Glomerular visceral epithelial cell (primary cell): ENCODE data around the gene GAS6.
"Not testable (repeated sequence)": the region's sequence is repeated elsewhere in the genome, so short reads cannot be mapped to it uniquely, and the experiment has no call there.

Source experiments
- DNase-seq: peaks from one replicate; pipeline ENCODE4 v3.0.0-alpha.2; 2016; ENCODE audit errors: extremely low spot score

The GAS6 gene

DNA sequence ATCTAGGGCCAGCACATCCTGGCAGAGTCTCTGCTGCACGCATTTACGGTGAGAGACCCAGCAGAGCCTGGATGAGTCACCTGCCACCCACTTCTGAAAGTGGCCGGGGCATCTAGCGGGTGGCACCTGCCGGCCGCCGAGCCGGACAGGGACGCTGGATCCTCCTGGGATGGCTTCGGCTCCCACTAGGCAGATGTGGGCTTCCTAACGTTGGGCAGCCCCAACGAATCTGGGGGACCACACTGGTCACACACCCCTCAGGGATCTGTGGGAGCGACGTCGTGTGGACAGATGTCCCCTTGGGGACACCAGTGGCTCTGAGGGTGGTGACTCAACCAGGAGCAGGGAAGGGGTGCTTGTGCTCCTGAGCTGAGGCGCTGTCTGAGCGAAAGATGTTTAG lies 72.7 kb downstream of the GAS6 start:
- no peak for DNase-seq

- DNase-seq = not testable (repeated sequence)
Observed at GRCh38 chr13:113789931-113790330, 73.9 kb downstream of the GAS6 start.

DNA sequence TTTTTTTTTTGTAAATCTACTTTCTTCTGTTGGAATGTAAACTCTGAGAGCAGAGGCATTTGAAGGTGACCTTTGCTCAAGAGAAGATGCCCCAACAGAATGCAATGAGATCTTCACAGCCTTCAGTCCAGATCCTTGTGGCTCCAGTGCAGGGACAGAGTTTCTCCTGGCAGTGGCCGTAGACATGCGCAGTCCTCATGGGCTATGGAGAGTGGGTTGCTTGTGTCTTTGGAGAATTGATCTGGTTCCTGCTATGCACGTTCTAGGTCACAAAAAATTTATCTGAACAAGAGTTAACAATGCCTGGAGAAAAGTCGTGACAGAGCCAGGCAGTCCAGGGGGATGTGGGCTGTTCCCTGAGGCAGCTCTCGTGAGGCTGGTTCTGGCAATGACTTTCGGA lies 74.7 kb downstream of the GAS6 start:
- no peak for DNase-seq

GRCh38 chr13:113788413-113789135 lies 75.3 kb downstream of the GAS6 start:
- DNase-seq = no peak

DNA sequence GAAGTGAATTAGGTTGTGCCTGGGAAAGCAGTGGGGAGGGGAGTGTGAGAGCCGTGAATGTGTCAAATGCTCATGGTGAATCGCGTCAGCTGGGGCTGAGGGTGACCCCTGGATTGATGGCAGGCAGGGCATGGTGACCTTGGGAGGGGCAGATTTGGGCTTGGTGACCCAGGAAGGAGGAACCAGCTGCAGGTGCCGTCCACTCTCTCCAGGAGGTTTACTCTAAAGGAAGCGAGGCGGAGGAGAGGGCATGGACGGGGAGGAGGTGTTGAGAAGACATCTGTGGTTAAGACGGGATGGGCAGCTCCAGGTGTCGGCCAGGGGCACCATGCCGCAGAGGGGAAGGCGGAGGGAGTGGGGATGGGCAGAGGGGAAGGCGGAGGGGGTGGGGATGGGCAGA lies 76.2 kb downstream of the GAS6 start:
- no peak for DNase-seq

GRCh38 chr13:113786262-113786841 lies 77.5 kb downstream of the GAS6 start:
- DNase-seq = peak; percentile 40

DNA sequence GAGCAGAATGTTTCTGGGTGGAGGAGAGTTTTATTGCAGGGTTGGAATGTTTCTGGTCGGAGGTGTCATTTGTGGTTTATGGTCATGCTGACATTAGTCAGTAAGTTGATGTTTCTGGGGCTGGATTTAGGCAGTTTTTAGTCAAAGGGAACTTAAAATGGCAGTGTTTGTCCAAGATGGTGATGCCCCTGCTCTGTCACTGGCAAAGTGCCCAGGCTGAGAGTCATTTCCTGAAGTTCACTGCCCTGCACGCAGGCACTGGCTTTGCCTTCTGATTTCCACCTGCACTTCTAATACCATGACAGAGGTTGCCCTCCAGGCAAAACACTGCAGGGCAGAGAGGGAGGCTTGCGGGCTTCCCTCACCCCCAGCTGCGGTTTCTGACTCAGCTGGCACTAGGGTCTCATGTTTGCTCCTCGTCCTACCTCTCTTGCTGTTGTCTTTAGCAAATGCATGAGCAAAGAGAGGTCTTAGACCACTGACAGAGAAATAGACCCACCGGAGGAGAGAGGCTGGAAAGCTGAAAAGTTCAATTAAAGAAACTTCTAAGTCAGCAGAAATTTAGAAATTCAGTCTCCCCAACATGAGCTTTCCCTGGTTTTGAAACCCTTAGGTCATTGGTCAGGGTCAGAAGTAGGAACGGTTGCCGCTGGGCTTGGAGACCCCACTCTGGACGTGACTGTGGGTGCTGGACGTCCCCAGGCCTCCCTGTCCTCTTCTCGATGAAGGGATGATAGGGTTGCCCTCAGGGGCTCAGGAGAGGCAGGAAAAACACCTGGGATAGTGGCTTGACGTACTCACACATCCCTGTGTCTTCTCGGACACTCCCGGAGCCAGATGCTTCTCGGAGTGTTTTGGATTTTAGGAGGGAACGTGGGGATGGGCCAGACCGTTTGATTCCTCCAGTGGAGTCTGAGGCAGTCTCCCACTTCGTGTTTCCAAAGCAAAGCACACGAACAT lies 78.5 kb downstream of the GAS6 start:
- DNase-seq = peak; percentile 98

- DNase-seq = no peak
Observed at GRCh38 chr13:113784645-113785024, 79.2 kb downstream of the GAS6 start.

DNA sequence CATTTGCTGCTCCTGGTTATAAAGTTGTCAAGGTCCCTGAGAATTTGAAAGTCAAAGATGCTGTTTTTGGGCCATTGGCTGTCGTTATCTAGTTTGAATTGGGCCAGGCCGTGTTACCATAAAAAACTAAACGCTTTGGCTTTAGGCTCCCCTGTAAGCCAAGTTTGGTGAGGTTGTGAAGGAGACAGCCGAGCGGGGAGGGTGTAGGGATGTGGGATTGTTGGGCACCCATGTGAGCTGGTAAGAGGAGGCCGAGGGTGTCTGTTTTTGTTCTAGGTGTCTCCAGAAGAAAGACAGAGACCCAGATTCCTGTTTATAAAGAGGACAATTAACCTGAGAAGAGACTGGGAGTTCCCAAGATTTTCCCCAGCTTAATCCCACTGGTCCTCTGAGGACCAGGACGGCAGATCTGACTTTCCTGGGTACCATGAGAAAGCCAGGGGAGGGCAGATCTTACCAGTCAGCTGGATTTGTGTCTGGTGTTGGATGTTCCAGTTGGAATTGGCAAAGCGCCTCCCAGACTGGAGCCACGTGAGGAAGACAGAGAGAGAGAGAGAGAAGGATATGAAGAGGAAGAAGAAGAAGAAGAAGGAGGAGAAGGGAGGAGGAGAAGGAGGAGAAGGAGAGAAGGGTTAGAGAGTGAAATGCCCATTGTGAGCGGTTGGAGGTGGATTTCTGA lies 79.8 kb downstream of the GAS6 start:
- peak; percentile 24 for DNase-seq

DNA sequence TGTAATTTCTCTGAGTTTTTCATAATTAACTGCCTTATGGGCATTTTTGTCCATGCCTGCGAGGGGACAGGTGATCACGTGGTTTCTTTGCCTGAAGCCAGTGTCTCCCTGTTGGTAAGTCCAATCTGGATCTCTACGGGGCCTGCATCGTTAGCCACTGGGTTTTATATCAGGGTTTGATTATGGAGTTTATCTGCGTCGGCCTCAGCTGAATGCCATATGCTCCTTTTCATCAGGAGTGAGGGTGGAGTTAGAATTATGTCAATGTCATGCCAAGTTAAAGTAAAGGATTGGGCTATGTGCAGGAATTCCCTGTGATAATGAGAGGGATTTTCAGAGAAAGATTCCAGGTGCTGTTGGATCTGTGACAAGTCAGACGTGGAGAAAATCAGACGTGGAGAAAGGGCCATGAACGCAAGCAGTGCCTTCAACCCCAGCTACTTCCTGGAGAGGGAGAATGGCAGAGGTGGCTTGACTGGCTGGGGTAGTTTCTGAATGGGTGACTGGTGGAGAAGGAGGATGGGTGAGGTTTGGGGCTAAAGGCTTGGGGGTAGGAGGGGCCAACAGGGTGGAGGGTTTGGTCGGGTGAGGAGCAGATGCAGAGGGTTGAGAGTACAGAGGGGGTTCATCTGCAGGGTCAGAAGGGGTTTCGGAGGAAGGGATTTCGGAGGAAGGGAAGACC lies 80.5 kb downstream of the GAS6 start:
- no peak for DNase-seq

DNA sequence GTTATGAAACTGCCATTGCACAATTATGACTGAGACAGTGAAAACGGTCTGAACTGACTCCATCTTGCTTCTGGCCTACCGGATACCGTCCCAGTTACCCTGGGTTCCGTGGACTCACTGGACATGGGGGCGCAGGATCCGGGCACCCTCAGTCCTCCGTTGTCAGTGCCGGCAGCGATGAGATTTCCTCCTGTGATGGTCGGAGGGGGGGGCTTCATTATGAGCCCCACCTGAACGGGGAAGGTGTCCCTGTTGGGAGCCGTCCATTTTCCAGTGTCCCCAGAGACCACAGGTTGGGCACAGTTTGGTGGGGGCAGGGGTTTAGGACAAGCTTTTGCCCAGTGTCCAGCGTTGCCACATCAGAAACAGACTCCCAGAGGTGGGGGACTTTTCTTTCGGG lies 81.4 kb downstream of the GAS6 start:
- DNase-seq = no peak

- no peak for DNase-seq
Observed at GRCh38 chr13:113781571-113781970, 82.3 kb downstream of the GAS6 start.

- peak; percentile 28 for DNase-seq
Observed at GRCh38 chr13:113777311-113778260, 86.3 kb downstream of the GAS6 start.

DNA sequence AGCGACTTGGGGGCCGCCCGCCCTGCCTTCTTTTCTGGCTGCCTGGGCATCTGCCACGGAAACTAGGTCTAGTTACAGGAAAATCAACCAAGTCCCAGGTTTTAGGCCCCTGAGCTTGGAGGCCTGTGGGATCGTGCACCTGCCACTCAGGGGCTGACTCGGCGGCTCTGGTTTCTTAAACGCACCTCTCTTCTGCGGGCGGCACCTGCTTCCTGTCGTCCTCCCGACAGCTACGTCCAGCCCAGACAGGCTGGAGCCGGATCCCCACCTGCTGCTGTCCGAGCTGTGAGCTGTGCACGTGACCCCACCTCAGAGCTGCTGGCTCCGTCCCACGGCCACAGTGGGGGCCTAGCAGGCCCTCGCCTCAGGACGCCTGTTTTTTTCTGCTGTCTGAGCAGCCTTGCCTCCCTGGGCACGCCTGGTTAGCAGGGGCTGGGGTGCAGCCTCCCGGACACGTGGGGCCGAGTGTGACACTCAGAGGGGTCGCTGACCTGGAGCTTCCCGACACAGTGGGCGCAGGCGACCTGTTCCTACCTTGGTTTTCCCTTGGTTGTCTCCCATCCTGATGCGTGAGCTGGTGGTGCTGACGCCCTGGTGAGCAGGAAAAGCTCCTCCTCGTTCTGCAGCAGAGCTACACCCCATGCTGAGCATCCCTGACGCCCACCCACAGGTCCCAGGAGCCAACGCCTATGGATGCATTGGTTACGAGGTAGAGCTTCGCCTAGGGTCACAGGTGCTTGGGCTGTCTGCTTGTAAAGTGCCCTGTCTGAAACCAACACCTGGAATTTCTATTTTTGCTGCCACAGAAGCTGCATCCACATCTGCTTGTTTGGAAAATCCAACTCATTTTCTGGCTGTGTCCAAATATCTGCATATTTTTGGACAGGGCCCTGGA lies 87.4 kb downstream of the GAS6 start:
- no peak for DNase-seq

GRCh38 chr13:113775451-113776145 lies 88.3 kb downstream of the GAS6 start:
- DNase-seq = no peak

- peak; percentile 21 for DNase-seq
Observed at GRCh38 chr13:113774177-113775107, 89.4 kb downstream of the GAS6 start.

- no peak for DNase-seq
Observed at GRCh38 chr13:113771709-113772331, 92.1 kb downstream of the GAS6 start.
